Activated CD4-positive, alpha-beta T cell treated with anti-CD3 and anti-CD28 coated beads, Interleukin-2, amount 50 U/mL, for 24 hours (primary cell): Measurements from ENCODE around the gene ATG16L1.

Experiments used
- DNase-seq, 2 donors: peaks; one replicate each; pipeline ENCODE4 v3.0.0-alpha.2; 2020; ENCODE audit warnings: low read depth in 1 of 2, low spot score in 1 of 2

Gene ATG16L1

GRCh38 chr2:233288663-233289062 lies 37.2 kb downstream of the ATG16L1 start:
- DNase-seq: no peak

DNA sequence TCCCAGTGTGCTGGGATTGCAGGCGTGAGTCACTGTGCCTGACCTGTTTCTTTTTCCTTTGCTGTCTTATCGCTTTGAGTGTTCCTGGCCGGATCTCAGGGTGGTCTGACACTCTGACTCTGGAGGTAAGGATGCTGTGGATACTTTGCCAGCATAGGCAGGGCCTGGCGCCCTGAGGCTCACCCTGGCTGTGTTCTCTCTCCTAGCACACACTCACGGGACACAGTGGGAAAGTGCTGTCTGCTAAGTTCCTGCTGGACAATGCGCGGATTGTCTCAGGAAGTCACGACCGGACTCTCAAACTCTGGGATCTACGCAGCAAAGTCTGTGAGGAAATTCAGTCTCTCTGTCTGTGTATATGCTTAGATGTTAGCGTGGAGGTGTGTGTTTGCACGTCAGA lies 38.2 kb downstream of the ATG16L1 start:
- no peak for DNase-seq

DNA sequence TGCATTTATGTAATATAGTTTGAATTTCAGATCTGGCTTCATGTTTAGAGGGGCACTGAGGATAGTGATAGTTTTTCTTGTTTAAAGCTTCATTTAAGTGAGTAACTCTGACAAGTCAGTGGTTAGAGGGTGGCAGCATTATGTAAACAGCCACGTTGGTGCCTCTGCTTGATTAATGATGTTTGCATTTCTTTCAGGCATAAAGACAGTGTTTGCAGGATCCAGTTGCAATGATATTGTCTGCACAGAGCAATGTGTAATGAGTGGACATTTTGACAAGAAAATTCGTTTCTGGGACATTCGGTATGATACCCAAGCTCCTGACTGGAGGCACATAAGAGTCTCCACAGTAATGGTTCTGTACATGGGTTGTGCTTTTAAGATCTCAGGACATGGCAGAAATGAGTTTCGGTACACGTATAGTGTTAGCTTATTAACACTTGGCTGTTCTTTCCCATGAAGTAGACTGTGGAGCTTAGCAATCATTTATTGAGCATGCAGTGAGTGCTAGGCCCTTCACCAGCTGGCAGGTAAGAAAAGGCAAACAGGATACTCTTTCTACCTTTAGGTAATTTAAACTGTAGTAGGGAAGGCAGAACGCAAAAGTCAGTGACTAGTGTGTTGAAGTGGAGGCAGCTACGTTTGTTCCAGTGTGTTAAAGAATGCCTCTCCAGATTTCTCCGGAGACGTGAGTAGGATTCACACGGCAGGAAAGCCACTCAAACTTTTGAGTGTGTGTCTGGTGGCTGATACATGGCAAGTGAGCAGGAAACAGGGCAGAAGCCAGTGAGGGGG lies 38.8 kb downstream of the ATG16L1 start:
- no peak for DNase-seq

- no peak for DNase-seq
Measured at GRCh38 chr2:233295891-233296290, 44.4 kb downstream of the ATG16L1 start.

GRCh38 chr2:233297076-233297475 lies 45.6 kb downstream of the ATG16L1 start:
- DNase-seq: no peak

GRCh38 chr2:233300401-233300800 lies 48.9 kb downstream of the ATG16L1 start:
- DNase-seq: no peak

DNA sequence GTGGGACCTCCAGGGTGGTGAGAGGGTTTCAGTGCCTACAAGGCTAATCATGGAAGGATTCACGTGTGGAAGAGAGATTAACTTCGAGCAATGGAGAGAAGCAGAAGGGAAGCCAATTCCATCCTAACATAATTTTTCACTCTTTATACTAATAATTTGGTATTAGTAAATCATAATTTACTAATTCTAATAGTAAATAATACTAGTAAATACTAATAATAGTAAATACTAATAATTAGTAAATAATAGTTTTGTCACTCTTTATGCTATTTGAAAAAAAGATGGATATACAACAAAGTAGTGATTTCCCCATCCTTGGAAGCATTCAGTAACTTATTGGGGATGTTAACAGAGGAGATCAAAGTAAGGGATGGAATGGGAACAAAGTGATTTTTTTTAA lies 49.8 kb downstream of the ATG16L1 start:
- DNase-seq: no peak

DNA sequence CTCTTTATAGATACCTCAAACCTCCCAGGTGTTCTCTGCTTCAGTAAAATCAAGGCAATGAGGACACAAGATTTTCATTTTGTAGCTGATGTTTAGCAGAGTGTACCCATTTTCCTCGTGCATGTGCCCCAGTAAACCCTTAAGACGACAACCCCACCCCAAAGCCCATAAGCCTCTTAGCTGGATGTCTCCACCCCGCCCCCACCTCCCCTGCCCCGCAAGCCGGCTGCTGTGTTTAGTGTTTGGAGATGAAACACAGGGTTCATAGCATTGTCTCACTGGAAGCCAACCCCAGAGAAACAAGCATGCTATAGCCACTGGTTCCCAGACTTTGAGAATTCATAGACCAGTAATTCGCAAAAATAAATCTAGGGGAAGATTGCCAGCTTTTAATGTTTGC lies 50.3 kb downstream of the ATG16L1 start:
- DNase-seq: no peak

GRCh38 chr2:233303252-233303651 lies 51.8 kb downstream of the ATG16L1 start:
- DNase-seq: no peak

- no peak for DNase-seq
Measured at GRCh38 chr2:233307565-233307964, 56.1 kb downstream of the ATG16L1 start, which contains the start of gene SAG. Gene SAG (plus strand): TSS chr2:233307816. CDS start chr2:233309190, 1,374 bp downstream.

DNA sequence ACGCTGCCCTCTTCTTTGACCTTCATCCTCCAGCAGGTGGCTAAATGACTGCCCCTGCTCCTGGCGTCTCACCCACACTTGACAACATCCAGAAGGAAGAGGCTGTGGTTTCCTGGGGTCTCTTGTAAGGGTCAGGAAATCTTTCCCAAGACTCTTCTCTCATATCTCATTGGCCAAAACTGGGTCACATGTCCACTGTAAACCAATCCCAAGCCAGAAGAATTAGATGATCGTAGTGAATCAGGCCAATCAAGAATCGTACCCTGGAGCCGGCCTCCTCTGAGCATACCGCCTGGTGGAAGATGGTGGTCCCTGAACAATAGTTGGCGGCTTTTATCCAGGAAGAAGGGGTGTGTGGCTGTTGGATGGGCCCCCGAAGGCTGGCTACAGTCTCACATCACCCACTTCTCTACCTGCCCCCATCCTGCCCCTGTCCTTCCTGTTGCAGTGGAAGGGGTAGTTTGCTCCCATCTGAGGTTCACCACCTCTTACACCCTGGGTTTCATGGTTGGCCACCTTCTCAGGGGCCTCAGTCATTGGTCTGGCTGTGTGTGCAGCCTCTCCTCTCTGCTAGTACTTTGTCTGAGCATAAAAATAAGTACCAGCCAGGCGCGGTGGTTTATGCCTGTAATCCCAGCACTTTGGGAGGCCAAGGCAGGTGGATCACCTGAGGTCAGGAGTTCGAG lies 59.9 kb downstream of the ATG16L1 start:
- no peak for DNase-seq

DNA sequence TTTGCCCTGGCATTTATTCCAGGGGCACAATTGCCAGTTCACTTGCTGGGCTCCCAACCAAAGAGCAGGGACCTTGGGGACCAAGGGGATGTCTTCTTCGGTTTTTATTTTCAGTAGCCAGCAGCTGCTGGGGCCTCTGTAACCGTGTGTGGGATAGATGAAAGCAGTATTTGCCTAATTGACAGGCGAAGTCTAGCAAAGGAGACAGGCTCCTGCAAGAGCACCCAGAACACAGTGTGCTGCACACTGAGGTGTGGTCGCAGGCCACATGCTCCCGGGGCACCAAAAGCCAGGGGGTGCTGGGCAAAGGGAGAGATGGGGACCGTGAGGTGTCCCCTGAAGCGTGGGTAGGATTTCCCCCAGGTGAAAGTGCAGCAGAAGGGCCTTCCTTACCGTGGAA lies 61.4 kb downstream of the ATG16L1 start:
- no peak for DNase-seq

GRCh38 chr2:233314180-233314925 lies 62.9 kb downstream of the ATG16L1 start:
- DNase-seq: no peak

- DNase-seq: no peak
Measured at GRCh38 chr2:233317196-233317943, 65.9 kb downstream of the ATG16L1 start.

DNA sequence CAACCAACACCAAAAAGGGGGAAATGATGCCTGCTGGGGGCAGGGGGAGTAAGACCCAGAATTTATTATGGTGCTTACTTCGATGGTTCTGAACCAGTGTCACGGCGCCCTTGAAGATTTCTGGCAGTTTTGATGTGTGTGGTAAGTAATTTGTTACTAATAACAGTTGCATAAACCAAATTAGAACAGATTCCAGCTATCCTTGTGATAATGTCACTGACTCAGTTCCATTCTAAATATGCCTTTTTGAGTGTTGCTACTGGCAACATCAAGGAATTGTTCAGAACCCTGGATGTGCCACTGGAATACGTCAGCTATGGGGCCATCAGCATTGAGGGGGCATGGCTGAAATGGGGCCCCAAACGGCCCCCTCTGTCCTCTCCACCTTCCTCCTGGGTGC lies 67.8 kb downstream of the ATG16L1 start:
- no peak for DNase-seq

DNA sequence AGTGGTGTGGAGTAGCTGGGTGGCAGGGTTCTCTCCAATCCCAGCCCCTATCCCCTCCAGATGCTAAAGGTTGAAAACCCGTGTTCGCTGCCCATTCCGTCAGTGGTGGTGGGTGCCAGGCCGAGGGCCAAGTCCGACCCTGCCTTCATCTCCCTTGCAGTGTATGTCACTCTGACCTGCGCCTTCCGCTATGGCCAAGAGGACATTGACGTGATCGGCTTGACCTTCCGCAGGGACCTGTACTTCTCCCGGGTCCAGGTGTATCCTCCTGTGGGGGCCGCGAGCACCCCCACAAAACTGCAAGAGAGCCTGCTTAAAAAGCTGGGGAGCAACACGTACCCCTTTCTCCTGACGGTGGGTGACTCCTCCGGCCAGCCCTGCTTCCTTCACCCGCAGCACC lies 69.0 kb downstream of the ATG16L1 start:
- DNase-seq: no peak

- DNase-seq: no peak
Measured at GRCh38 chr2:233321166-233321565, 69.7 kb downstream of the ATG16L1 start.

GRCh38 chr2:233323851-233324250 lies 72.4 kb downstream of the ATG16L1 start:
- no peak for DNase-seq

DNA sequence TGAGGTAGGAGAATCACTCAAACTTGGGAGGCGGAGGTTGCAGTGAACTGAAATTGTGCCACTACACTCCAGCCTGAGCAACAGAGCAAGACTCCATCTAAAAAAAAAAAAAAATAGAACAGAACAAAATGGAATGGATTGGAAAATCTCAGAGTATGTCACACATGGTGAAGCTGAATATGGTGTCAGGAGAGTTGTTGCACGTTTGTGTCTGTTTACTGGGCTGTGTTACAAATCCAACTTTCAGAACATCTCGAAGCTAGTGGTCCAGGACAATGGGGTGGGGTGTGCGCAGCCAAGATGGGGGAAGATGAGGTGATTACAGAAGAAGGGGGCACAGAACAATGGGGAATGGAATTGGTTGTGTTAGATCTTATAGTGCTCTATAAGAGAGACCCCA lies 73.8 kb downstream of the ATG16L1 start:
- no peak for DNase-seq

- no peak for DNase-seq
Measured at GRCh38 chr2:233325814-233326213, 74.3 kb downstream of the ATG16L1 start.

DNA sequence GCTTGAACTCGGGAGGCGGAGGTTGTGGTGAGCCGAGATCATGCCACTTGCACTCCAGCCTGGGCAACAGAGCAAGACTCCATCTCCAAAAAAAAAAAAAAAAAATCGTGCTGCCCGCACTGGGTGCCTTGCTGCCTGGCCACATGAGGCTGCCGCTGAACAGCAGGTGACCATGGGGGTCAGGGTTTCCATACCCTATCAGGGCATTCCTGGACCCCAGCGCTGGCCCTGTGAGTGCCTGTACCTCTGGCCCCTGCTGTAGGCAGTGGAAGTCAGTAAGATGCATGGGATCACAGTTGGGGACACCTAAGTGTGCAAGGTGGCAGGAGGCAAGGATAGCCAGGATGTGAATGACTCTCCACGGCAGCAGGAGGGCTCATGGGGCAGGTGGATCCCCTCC lies 75.0 kb downstream of the ATG16L1 start:
- DNase-seq: no peak
